NCI-H2227 (cell line): Measurements from ENCODE around the gene BAAT.

ENCODE experiments used
- DNase-seq: peaks from one replicate; lab custom pipeline; 2025; ENCODE audit not compliant: unreplicated experiment; lab: John Stamatoyannopoulos, UW

The BAAT gene

DNA sequence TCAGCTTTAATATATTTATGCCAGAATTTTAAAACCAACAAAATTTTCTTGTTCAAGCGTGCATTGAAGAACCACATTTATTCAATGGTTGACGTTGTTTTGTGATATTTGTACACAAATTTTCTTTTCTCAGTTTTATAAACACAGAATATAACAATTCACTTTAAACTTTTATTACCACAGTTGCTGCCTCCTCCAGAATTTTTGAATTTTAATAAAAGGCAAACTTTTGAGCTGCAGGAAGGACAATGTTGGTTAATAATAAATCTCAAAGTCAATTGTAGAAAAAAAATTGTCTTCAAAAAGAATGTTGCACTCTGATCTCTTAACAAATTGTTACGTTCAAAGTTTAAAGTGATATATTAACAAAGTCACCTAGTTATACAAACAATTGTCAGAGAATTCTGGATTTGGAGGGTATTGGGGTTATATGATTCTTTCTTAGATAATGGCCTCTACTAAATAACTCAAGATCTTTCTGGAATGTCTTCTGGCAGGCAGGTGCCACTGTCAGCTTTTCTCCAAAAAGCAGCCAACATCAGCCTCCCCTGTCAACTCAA lies 60.5 kb downstream of the BAAT start:
- DNase-seq: no peak

DNA sequence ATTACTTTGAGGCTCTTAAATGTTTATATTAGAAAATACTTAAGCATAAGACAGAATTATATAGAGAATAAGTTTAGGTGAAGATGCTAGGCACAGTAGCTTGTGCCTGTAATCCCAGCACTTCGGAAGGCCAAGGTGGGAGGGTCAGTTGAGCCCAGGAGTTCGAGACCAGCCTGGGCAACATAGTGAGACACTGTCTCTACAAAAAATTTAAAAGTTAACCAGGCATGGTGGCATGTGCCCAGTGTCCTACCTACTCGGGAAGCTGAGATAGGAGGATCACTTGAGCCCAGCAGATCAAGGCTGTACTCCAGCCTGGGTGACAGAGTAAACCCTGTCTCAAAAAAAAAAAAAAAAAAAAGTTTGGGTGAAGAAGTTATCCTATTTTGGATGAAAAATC lies 61.7 kb downstream of the BAAT start:
- no peak for DNase-seq

DNA sequence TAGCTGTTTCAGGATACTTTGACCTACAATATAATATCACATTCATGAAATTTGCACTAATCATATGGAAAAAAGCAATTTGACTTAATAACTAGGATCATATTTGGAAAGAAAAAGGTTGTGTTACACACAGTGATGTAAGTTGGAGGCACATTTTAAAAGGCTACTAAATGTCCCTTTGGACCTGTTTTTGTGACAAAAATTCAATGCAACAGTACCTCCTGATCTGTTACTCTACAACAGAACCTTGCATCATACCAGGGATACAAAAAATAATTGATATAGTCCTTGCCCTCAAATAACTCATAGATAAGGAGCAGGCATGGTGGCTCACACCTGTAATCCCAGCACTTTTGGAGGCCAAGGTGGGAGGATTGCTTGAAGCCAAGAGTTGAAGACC lies 67.1 kb downstream of the BAAT start:
- no peak for DNase-seq

DNA sequence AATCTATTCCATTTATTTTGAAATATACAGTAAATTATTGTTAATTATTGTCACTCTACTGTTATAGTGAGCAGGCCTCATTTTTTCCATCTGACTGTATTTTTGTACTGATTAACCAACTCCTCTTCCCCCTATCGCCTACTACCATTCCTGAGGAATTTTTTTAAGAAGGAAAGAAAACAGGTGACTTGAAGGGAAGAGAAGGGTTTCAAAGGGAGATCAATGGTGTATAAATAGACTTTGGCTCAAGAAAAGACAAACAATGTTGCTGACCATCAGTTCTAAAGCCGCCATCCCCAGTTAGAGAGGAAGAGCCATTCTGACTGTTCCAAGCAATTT lies 69.7 kb downstream of the BAAT start:
- no peak for DNase-seq

DNA sequence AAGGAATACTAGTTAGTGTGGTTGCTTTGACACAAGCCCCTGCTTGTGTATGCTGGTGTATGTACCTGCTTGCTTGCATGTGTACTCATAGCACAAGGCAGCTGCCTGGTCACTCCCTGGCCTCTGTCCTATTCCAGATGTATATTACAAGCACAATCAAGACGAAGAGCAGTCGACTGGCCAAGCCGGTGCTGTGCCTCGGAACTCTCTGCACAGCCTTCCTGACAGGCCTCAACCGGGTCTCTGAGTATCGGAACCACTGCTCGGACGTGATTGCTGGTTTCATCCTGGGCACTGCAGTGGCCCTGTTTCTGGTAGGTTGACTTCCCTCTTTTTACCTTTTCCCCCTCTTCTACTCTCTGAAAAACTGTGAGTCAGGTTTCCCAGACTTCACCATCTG lies 72.1 kb downstream of the BAAT start:
- no peak for DNase-seq

DNA sequence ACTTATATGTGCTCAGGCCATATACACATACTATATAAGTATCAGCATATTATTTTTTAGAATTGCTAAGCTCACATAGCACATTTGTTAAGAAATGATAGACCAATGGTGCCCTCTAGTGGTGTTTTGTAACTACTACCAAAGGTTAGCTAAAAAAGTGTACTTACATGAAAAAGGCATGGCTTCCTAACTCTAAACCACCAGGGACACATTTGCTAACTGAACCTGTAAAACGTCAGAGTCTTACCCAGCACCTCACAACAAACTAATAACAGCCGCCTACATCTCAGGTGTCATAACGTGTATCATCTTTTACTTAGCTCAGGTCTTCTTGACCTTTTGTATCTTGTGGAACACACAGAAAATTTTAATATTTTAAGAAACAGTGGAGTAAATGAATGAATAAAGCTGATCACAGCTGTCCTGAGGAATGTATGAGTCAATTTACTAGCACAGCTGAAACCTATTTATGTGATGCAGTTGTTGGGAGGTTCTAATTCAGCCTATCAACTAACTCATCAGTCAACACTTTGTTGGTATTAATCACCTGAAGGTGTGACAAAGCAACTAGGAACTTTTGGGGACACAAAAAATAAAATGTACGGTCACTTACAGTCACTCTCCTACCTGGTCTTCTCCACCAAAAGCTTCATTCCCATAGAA lies 72.9 kb downstream of the BAAT start:
- peak; percentile 83 for DNase-seq

DNA sequence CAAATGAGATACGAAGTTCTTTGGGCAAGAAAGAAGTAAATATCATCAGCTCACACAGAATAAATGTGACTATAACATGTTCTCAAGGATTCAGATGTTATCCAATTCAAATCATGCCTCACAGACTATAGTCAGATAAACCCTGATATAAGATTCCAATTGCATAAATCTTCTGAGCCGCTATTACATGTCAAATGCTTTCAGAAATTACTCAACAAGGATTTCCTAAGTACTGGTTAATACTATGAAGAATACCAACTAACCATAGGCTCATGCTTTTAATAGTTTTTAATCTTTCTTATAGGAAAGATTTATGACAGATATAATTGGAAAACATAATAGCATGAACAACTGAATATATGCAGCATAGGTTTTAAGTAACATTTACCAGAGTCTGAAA lies 73.6 kb downstream of the BAAT start:
- DNase-seq: no peak
